GM12864 (cell line): ENCODE measurements around the gene KAT2B.

Experiments used
- DNase-seq: peaks from one replicate; pipeline ENCODE4 v3.0.0-alpha.2; 2011; ENCODE audit warnings: low read depth
- H3K4me3 ChIP-seq: 2 replicates; pipeline ENCODE4 v1.5.1; 2011; ENCODE audit warnings: mild to moderate bottlenecking, low read depth, low read length, control low read depth
- CTCF ChIP-seq: IDR thresholded peaks from 2 replicates; pipeline ENCODE4 v1.5.1; 2011; ENCODE audit warnings: low read depth, mild to moderate bottlenecking, moderate library complexity, low read length, control low read depth, inconsistent platforms; ENCODE audit errors: missing control alignments

Gene KAT2B

GRCh38 chr3:20105513-20106280, 65.5 kb downstream of the KAT2B start:
- TF ChIP-seq CTCF: no peak
- no peak overlapping the region for H3K4me3 ChIP-seq
- DNase-seq: no peak

GRCh38 chr3:20107722-20108121, 67.5 kb downstream of the KAT2B start:
- DNase-seq: no peak
- TF ChIP-seq CTCF: no peak
- no peak overlapping the region for H3K4me3 ChIP-seq

GRCh38 chr3:20108869-20109268, 68.6 kb downstream of the KAT2B start:
- DNase-seq: no peak
- TF ChIP-seq CTCF: no peak
- H3K4me3 ChIP-seq: no peak overlapping the region

GRCh38 chr3:20110826-20111225, 70.6 kb downstream of the KAT2B start:
- no peak for DNase-seq
- no peak for TF ChIP-seq CTCF
- no peak overlapping the region for H3K4me3 ChIP-seq

GRCh38 chr3:20111836-20112235, 71.6 kb downstream of the KAT2B start:
- no peak for DNase-seq
- TF ChIP-seq CTCF: no peak
- H3K4me3 ChIP-seq: no peak overlapping the region

GRCh38 chr3:20121088-20121487, 80.8 kb downstream of the KAT2B start:
- no peak for TF ChIP-seq CTCF
- no peak overlapping the region for H3K4me3 ChIP-seq
- no peak for DNase-seq

- no peak for DNase-seq
- TF ChIP-seq CTCF: no peak
- H3K4me3 ChIP-seq: no peak overlapping the region
Observed at GRCh38 chr3:20123131-20123652, 82.9 kb downstream of the KAT2B start.
